ENCODE measurements around the gene NKX2-8.

The NKX2-8 gene

GRCh38 chr14:36600431-36600830 lies 18.0 kb upstream of the NKX2-8 start:
- TF ChIP-seq ZNF8 (CRISPR knock-in tag; IDR thresholded peaks at IDR 0.05): no peak
- TF ChIP-seq BACH2 (CRISPR knock-in tag; IDR thresholded peaks at IDR 0.05; ENCODE audit: borderline replicate concordance): no peak
- TF ChIP-seq ZC3H10 (CRISPR knock-in tag; IDR thresholded peaks at IDR 0.05): no peak
- TF ChIP-seq CSDC2 (CRISPR knock-in tag; IDR thresholded peaks at IDR 0.05): no peak
- TF ChIP-seq PPARA (CRISPR knock-in tag; IDR thresholded peaks at IDR 0.05; ENCODE audit: borderline replicate concordance): no peak
- no peak for TF ChIP-seq ZFP30 (CRISPR knock-in tag; IDR thresholded peaks at IDR 0.05)
- TF ChIP-seq CREB5 (CRISPR knock-in tag; IDR thresholded peaks at IDR 0.05; ENCODE audit: low read depth): no peak
- TF ChIP-seq, protein P1, sequence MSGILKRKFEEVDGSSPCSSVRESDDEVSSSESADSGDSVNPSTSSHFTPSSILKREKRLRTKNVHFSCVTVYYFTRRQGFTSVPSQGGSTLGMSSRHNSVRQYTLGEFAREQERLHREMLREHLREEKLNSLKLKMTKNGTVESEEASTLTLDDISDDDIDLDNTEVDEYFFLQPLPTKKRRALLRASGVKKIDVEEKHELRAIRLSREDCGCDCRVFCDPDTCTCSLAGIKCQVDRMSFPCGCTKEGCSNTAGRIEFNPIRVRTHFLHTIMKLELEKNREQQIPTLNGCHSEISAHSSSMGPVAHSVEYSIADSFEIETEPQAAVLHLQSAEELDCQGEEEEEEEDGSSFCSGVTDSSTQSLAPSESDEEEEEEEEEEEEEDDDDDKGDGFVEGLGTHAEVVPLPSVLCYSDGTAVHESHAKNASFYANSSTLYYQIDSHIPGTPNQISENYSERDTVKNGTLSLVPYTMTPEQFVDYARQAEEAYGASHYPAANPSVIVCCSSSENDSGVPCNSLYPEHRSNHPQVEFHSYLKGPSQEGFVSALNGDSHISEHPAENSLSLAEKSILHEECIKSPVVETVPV (CRISPR knock-in tag; IDR thresholded peaks at IDR 0.05): no peak
- no peak for TF ChIP-seq GLIS3 (CRISPR knock-in tag; IDR thresholded peaks at IDR 0.05)
- TF ChIP-seq ZNF70 (CRISPR knock-in tag; IDR thresholded peaks at IDR 0.05): no peak
- TF ChIP-seq, protein P2, sequence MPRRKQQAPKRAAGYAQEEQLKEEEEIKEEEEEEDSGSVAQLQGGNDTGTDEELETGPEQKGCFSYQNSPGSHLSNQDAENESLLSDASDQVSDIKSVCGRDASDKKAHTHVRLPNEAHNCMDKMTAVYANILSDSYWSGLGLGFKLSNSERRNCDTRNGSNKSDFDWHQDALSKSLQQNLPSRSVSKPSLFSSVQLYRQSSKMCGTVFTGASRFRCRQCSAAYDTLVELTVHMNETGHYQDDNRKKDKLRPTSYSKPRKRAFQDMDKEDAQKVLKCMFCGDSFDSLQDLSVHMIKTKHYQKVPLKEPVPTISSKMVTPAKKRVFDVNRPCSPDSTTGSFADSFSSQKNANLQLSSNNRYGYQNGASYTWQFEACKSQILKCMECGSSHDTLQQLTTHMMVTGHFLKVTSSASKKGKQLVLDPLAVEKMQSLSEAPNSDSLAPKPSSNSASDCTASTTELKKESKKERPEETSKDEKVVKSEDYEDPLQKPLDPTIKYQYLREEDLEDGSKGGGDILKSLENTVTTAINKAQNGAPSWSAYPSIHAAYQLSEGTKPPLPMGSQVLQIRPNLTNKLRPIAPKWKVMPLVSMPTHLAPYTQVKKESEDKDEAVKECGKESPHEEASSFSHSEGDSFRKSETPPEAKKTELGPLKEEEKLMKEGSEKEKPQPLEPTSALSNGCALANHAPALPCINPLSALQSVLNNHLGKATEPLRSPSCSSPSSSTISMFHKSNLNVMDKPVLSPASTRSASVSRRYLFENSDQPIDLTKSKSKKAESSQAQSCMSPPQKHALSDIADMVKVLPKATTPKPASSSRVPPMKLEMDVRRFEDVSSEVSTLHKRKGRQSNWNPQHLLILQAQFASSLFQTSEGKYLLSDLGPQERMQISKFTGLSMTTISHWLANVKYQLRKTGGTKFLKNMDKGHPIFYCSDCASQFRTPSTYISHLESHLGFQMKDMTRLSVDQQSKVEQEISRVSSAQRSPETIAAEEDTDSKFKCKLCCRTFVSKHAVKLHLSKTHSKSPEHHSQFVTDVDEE (CRISPR knock-in tag; IDR thresholded peaks at IDR 0.05): no peak
- TF ChIP-seq POU6F1 (CRISPR knock-in tag; IDR thresholded peaks at IDR 0.05; ENCODE audit: borderline replicate concordance, low read depth): no peak
- TF ChIP-seq ZNF565 (CRISPR knock-in tag; conservative IDR thresholded peaks at IDR 0.05; ENCODE audit: low read depth): no peak
- no peak for TF ChIP-seq RARB (CRISPR knock-in tag; IDR thresholded peaks at IDR 0.05)
- TF ChIP-seq ARNTL (CRISPR knock-in tag; IDR thresholded peaks at IDR 0.05; ENCODE audit: borderline replicate concordance, low read depth): no peak
- no peak for ATAC-seq

GRCh38 chr14:36591482-36591881 lies 9.1 kb upstream of the NKX2-8 start:
- no peak for ATAC-seq
- no peak for TF ChIP-seq POU6F1 (CRISPR knock-in tag; IDR thresholded peaks at IDR 0.05; ENCODE audit: borderline replicate concordance, low read depth)
- no peak for TF ChIP-seq RARB (CRISPR knock-in tag; IDR thresholded peaks at IDR 0.05)
- no peak for TF ChIP-seq ZNF8 (CRISPR knock-in tag; IDR thresholded peaks at IDR 0.05)
- no peak for TF ChIP-seq PPARA (CRISPR knock-in tag; IDR thresholded peaks at IDR 0.05; ENCODE audit: borderline replicate concordance)
- TF ChIP-seq TOX (CRISPR knock-in tag; IDR thresholded peaks at IDR 0.05; ENCODE audit: borderline replicate concordance): no peak
- no peak for TF ChIP-seq OSR1 (CRISPR knock-in tag; IDR thresholded peaks at IDR 0.05)
- TF ChIP-seq, protein P2 (CRISPR knock-in tag; IDR thresholded peaks at IDR 0.05): no peak
- TF ChIP-seq ZNF70 (CRISPR knock-in tag; IDR thresholded peaks at IDR 0.05): no peak
- TF ChIP-seq CREB5 (CRISPR knock-in tag; IDR thresholded peaks at IDR 0.05; ENCODE audit: low read depth): no peak
- no peak for TF ChIP-seq ZNF565 (CRISPR knock-in tag; conservative IDR thresholded peaks at IDR 0.05; ENCODE audit: low read depth)
- TF ChIP-seq PATZ1 (CRISPR knock-in tag; IDR thresholded peaks at IDR 0.05; ENCODE audit: borderline replicate concordance): no peak
- no peak for TF ChIP-seq ZFP3 (CRISPR knock-in tag; IDR thresholded peaks at IDR 0.05)
- TF ChIP-seq, protein P1 (CRISPR knock-in tag; IDR thresholded peaks at IDR 0.05): no peak
- no peak for TF ChIP-seq ARNTL (CRISPR knock-in tag; IDR thresholded peaks at IDR 0.05; ENCODE audit: borderline replicate concordance, low read depth)
- TF ChIP-seq TCF4 (CRISPR knock-in tag; IDR thresholded peaks at IDR 0.05; ENCODE audit: borderline replicate concordance): no peak
- no peak for TF ChIP-seq ZFP30 (CRISPR knock-in tag; IDR thresholded peaks at IDR 0.05)
